ENCODE data around the gene EPYC. TPM values are rescaled to one million over a fixed set of nuclear protein-coding genes. Genes with fewer than 3 reads are reported as not detected.

Gene EPYC
- total RNA-seq, 4 donors from 2014 or later = not detected

DNA sequence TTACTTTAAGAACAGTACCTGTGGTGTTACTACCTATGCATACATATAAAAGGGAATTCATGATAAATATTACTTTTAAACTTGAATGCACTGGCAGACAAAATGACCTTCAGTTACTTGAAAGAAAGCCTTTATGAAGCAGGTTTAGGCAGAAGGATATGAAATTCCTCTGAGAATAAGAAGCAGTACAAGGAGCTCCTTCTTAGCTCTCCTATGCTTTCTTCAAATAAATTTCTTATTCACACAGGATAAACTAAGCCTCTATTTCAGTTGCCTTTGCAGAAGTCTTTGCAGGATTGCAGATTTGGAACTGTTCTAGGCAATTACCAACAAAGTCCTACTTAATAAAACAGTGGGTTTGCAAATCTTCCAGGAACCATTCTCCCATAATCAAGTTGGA lies 1.0 kb downstream of the EPYC start:
- no peak for DNase-seq
- no peaks in the 10 kb centered on the region for H3K4me1 ChIP-seq
- no peaks in the 10 kb centered on the region for H3K9me3 ChIP-seq
- H3K4me3 ChIP-seq = no peak overlapping the region
- no peak for TF ChIP-seq POLR2A (IDR thresholded peaks at IDR 0.05)
- TF ChIP-seq, protein P1, sequence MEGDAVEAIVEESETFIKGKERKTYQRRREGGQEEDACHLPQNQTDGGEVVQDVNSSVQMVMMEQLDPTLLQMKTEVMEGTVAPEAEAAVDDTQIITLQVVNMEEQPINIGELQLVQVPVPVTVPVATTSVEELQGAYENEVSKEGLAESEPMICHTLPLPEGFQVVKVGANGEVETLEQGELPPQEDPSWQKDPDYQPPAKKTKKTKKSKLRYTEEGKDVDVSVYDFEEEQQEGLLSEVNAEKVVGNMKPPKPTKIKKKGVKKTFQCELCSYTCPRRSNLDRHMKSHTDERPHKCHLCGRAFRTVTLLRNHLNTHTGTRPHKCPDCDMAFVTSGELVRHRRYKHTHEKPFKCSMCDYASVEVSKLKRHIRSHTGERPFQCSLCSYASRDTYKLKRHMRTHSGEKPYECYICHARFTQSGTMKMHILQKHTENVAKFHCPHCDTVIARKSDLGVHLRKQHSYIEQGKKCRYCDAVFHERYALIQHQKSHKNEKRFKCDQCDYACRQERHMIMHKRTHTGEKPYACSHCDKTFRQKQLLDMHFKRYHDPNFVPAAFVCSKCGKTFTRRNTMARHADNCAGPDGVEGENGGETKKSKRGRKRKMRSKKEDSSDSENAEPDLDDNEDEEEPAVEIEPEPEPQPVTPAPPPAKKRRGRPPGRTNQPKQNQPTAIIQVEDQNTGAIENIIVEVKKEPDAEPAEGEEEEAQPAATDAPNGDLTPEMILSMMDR (IDR thresholded peaks at IDR 0.05) = no peak
- intact Hi-C loops (cut with DNase I) = no loop called here
- no peak overlapping the region for H3K27ac ChIP-seq
- H3K27me3 ChIP-seq = no peaks in the 10 kb centered on the region
- H3K36me3 ChIP-seq = no peaks in the 10 kb centered on the region

DNA sequence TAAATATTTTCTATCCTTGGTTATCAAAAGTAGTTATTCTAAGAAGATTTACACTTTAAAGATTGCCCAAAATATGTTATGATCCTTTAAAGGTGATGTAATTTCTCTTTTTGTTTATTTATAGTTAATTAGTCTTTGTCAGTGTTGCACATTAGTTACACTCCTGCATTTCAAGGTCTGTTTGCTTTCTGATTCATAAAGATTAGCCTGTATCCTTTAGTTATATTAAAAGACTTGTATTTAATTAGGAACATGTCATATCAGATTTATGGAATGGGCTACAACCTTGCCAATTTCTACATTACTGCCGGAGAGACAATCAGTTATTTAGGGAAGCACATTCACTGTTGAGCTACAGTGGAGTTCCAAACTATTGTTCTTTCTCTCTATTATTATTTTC lies 3.5 kb downstream of the EPYC start:
- H3K36me3 ChIP-seq = no peaks in the 10 kb centered on the region
- no peak overlapping the region for H3K4me3 ChIP-seq
- no peaks in the 10 kb centered on the region for H3K27me3 ChIP-seq
- H3K27ac ChIP-seq = no peak overlapping the region
- TF ChIP-seq, protein P1 (IDR thresholded peaks at IDR 0.05) = no peak
- no peak for TF ChIP-seq POLR2A (IDR thresholded peaks at IDR 0.05)
- DNase-seq = no peak
- no peaks in the 10 kb centered on the region for H3K9me3 ChIP-seq
- WGBS, 2 donors = 25 to 32% methylated on average over 1 of the region's 1 CpG
- no peaks in the 10 kb centered on the region for H3K4me1 ChIP-seq
- intact Hi-C loops (cut with DNase I) = no loop called here

DNA sequence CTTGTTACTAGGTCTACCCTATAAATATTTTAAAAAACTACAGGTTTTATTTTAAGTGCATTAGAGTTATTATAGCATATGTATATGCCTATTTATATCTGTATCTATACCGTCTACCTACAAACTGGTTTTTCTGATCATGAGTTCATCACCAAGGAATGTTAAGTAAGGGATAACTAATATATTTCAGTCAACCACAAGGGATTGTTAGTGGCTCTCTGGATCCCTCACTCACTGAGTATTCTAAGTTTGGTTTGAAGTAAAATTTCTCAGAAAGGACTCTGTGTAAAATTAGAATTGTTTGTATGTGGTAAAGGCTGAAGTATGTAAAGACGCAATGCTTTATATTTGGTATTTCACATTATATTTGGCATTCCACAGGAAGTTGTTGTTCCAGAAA lies 4.8 kb downstream of the EPYC start:
- Histone ChIP-seq H3K36me3 (no peaks in the 10 kb centered on the region), H3K27me3 (no peaks in the 10 kb centered on the region), H3K4me1 (no peaks in the 10 kb centered on the region), H3K4me3 (no peak overlapping the region), H3K9me3 (no peaks in the 10 kb centered on the region), H3K27ac (no peak overlapping the region)
- TF ChIP-seq, protein P1 (IDR thresholded peaks at IDR 0.05) = no peak
- no peak for TF ChIP-seq POLR2A (IDR thresholded peaks at IDR 0.05)
- intact Hi-C loops (cut with DNase I) = no loop called here
- DNase-seq = no peak
- 70 to 77% methylated on average over 2 of the region's 2 CpGs for WGBS, 2 donors

DNA sequence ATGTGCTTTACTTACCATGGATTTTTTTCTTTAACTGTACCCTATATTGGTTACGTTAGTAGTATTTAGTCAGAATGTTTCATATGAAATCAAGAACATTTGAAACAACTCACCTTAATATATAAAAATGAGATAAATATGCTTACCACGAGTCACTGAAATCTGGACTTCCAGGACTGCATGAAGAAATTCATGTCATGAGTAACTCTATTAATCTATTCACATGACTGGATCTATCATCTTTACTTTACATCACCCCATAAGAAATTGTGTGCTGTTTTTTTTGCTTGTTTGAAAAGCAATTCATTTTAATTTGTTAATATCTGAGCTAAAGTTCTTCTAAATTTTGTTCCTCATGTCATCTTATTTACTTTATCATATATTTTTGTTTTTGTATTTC lies 5.2 kb downstream of the EPYC start:
- no peak for DNase-seq
- Histone ChIP-seq H3K27me3 (no peaks in the 10 kb centered on the region), H3K9me3 (no peaks in the 10 kb centered on the region), H3K27ac (no peak overlapping the region), H3K36me3 (no peaks in the 10 kb centered on the region), H3K4me1 (no peaks in the 10 kb centered on the region), H3K4me3 (no peak overlapping the region)
- no peak for TF ChIP-seq POLR2A (IDR thresholded peaks at IDR 0.05)
- TF ChIP-seq, protein P1 (IDR thresholded peaks at IDR 0.05) = no peak
- WGBS, 2 donors = 82 to 96% methylated on average over 2 of the region's 2 CpGs
- intact Hi-C loops (cut with DNase I) = no loop called here

DNA sequence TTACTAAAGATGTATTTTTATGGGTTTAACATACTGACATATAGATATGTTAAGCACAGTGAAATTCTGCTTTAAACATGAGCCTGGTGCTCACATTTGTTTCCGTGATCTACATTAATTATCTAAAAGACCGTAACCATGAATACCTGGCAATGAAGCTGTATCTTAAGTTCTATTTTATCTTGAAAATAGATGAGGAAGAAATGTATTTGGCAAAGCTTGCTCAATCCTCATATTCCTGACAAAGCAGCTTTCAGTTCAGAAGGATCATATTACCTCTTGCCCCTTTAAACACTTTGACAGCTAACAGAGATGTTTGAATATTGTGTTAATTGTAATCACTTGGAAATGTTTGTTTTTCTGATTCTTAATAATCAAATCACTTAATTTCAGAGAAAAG lies 9.8 kb downstream of the EPYC start:
- no peak for DNase-seq
- Histone ChIP-seq H3K4me3 (no peak overlapping the region), H3K9me3 (no peaks in the 10 kb centered on the region), H3K27ac (no peak overlapping the region), H3K4me1 (no peaks in the 10 kb centered on the region), H3K27me3 (no peaks in the 10 kb centered on the region), H3K36me3 (no peaks in the 10 kb centered on the region)
- no peak for TF ChIP-seq POLR2A (IDR thresholded peaks at IDR 0.05)
- TF ChIP-seq, protein P1 (IDR thresholded peaks at IDR 0.05) = no peak
- WGBS, 2 donors = 67 to 74% methylated on average over 2 of the region's 2 CpGs
- intact Hi-C loops (cut with DNase I) = no loop called here
